HEK293 (cell line): ENCODE measurements around the gene DPY30.

ENCODE experiments used
- GLIS1 ChIP-seq: fragments of 450-650 bp; formaldehyde crosslinking; IDR thresholded peaks from 2 replicates; pipeline ENCODE4 v1.5.1; 2016; ENCODE audit warnings: missing biosample characterization, missing genetic modification characterization
- KLF16 ChIP-seq: fragments of 450-650 bp; formaldehyde crosslinking; IDR thresholded peaks from 2 replicates; pipeline ENCODE4 v1.5.1; 2017; ENCODE audit warnings: missing biosample characterization, missing genetic modification characterization
- KLF17 ChIP-seq: fragments of 450-650 bp; formaldehyde crosslinking; IDR thresholded peaks from 2 replicates; pipeline ENCODE4 v1.5.1; 2016; ENCODE audit warnings: missing biosample characterization, missing genetic modification characterization
- KLF8 ChIP-seq: fragments of 450-650 bp; formaldehyde crosslinking; IDR thresholded peaks from 2 replicates; pipeline ENCODE4 v1.5.1; 2016; ENCODE audit warnings: missing biosample characterization, missing genetic modification characterization
- KLF9 ChIP-seq: fragments of 450-650 bp; formaldehyde crosslinking; IDR thresholded peaks from 2 replicates; pipeline ENCODE4 v1.5.1; 2016; ENCODE audit warnings: missing biosample characterization, missing genetic modification characterization, low read depth
- ZBTB44 ChIP-seq: fragments of 450-650 bp; IDR thresholded peaks from 2 replicates; pipeline ENCODE4 v1.5.1; 2018; ENCODE audit warnings: missing biosample characterization, mild to moderate bottlenecking, missing genetic modification characterization
- ZBTB48 ChIP-seq: fragments of 450-650 bp; formaldehyde crosslinking; IDR thresholded peaks from 2 replicates; pipeline ENCODE4 v1.5.1; 2016; ENCODE audit warnings: missing biosample characterization, missing genetic modification characterization
- ZBTB7A ChIP-seq: fragments of 450-650 bp; formaldehyde crosslinking; IDR thresholded peaks from 2 replicates; pipeline ENCODE4 v1.5.1; 2016; ENCODE audit warnings: low read depth, missing biosample characterization, missing genetic modification characterization
- ZEB2 ChIP-seq: fragments of 450-650 bp; formaldehyde crosslinking; IDR thresholded peaks from 2 replicates; pipeline ENCODE4 v1.5.1; 2016; ENCODE audit warnings: missing biosample characterization, missing genetic modification characterization
- ZFP37 ChIP-seq: fragments of 450-650 bp; formaldehyde crosslinking; IDR thresholded peaks from 2 replicates; pipeline ENCODE4 v1.5.1; 2016; ENCODE audit warnings: missing biosample characterization, missing genetic modification characterization
- ZFP69B ChIP-seq: fragments of 450-650 bp; formaldehyde crosslinking; IDR thresholded peaks from 2 replicates; pipeline ENCODE4 v1.5.1; 2016; ENCODE audit warnings: missing biosample characterization, missing genetic modification characterization
- ZNF184 ChIP-seq: fragments of 450-650 bp; IDR thresholded peaks from 2 replicates; pipeline ENCODE4 v1.5.1; 2018; ENCODE audit warnings: missing biosample characterization, mild to moderate bottlenecking, missing genetic modification characterization
- ZNF223 ChIP-seq: fragments of 450-650 bp; formaldehyde crosslinking; IDR thresholded peaks from 2 replicates; pipeline ENCODE4 v1.5.1; 2016; ENCODE audit warnings: missing biosample characterization, missing genetic modification characterization
- ZNF24 ChIP-seq: fragments of 450-650 bp; formaldehyde crosslinking; IDR thresholded peaks from 2 replicates; pipeline ENCODE4 v1.5.1; 2016; ENCODE audit warnings: missing biosample characterization, missing genetic modification characterization
- ZNF324 ChIP-seq: fragments of 450-650 bp; formaldehyde crosslinking; IDR thresholded peaks from 2 replicates; pipeline ENCODE4 v1.5.1; 2016; ENCODE audit warnings: missing biosample characterization, missing genetic modification characterization
- ZNF37A ChIP-seq: fragments of 450-650 bp; IDR thresholded peaks from 2 replicates; pipeline ENCODE4 v1.5.1; 2018; ENCODE audit warnings: missing biosample characterization, missing genetic modification characterization
- ZNF391 ChIP-seq: fragments of 450-650 bp; formaldehyde crosslinking; IDR thresholded peaks from 2 replicates; pipeline ENCODE4 v1.5.1; 2016; ENCODE audit warnings: low read depth, missing biosample characterization, missing genetic modification characterization, borderline replicate concordance
- ZNF423 ChIP-seq: fragments of 450-650 bp; formaldehyde crosslinking; IDR thresholded peaks from 2 replicates; pipeline ENCODE4 v1.5.1; 2016; ENCODE audit warnings: missing biosample characterization, missing genetic modification characterization
- ZNF518A ChIP-seq: fragments of 450-650 bp; formaldehyde crosslinking; conservative IDR thresholded peaks from 2 replicates; pipeline ENCODE4 v1.5.1; 2016; ENCODE audit warnings: low read depth, missing biosample characterization, missing genetic modification characterization
- ZNF580 ChIP-seq: fragments of 450-650 bp; formaldehyde crosslinking; IDR thresholded peaks from 2 replicates; pipeline ENCODE4 v1.5.1; 2016; ENCODE audit warnings: missing biosample characterization, missing genetic modification characterization
- ZNF610 ChIP-seq: fragments of 450-650 bp; formaldehyde crosslinking; IDR thresholded peaks from 2 replicates; pipeline ENCODE4 v1.5.1; 2016; ENCODE audit warnings: missing biosample characterization, missing genetic modification characterization, borderline replicate concordance
- ZNF626 ChIP-seq: fragments of 450-650 bp; sonication (Bioruptor Pico); formaldehyde crosslinking; IDR thresholded peaks from 2 replicates; pipeline ENCODE4 v1.5.1; 2018; ENCODE audit warnings: missing biosample characterization, missing genetic modification characterization, inconsistent platforms
- ZNF660 ChIP-seq: fragments of 450-650 bp; IDR thresholded peaks from 2 replicates; pipeline ENCODE4 v1.5.1; 2018; ENCODE audit warnings: missing biosample characterization, mild to moderate bottlenecking, missing genetic modification characterization
- ZNF76 ChIP-seq: fragments of 450-650 bp; formaldehyde crosslinking; IDR thresholded peaks from 2 replicates; pipeline ENCODE4; 2016; ENCODE audit warnings: low read depth, missing biosample characterization, missing genetic modification characterization, borderline replicate concordance
- ZNF843 ChIP-seq: fragments of 450-650 bp; formaldehyde crosslinking; IDR thresholded peaks from 2 replicates; pipeline ENCODE4 v1.5.1; 2016; ENCODE audit warnings: missing biosample characterization, missing genetic modification characterization
- ZSCAN18 ChIP-seq: fragments of 450-650 bp; formaldehyde crosslinking; IDR thresholded peaks from 2 replicates; pipeline ENCODE4 v1.5.1; 2016; ENCODE audit warnings: missing biosample characterization, missing genetic modification characterization
- ZSCAN5A ChIP-seq: fragments of 450-650 bp; formaldehyde crosslinking; IDR thresholded peaks from 2 replicates; pipeline ENCODE4 v1.5.1; 2016; ENCODE audit warnings: missing biosample characterization, missing genetic modification characterization

DPY30 gene

GRCh38 chr2:32010670-32011484 is 28.7 kb downstream of the DPY30 start, which contains the start of gene MEMO1 (continued):
- TF ChIP-seq ZSCAN18 (tag by site-specific recombination) = 0 out of 2 replicates have a peak, but pooled peaks have one; percentile 64
- peak; percentile 57; the same call in 1 of the 2 replicates for TF ChIP-seq ZSCAN5A
- peak; percentile 76 for TF ChIP-seq ZNF76
- TF ChIP-seq ZFP37 (tag by site-specific recombination) = peak; percentile 94
- peak; percentile 66 for TF ChIP-seq ZNF184 (tag by site-specific recombination)
- TF ChIP-seq ZBTB44 (tag by site-specific recombination) = peak; percentile 27; the same call in 1 of the 2 replicates
- peak; percentile 45; the same call in 1 of the 2 replicates for TF ChIP-seq ZNF610 (tag by site-specific recombination)
- peak; percentile 92 for TF ChIP-seq ZNF580 (tag by site-specific recombination)
- TF ChIP-seq ZNF423 = 0 out of 2 replicates have a peak, but pooled peaks have one; percentile 34
- TF ChIP-seq ZNF37A (tag by site-specific recombination) = no peak
- TF ChIP-seq KLF17 (tag by site-specific recombination) = peak; percentile 93
- TF ChIP-seq ZNF324 = peak; percentile 96
- no peak for TF ChIP-seq ZNF518A (tag by site-specific recombination)
- peak; percentile 63; the same call in 1 of the 2 replicates for TF ChIP-seq ZBTB48 (tag by site-specific recombination)
- TF ChIP-seq KLF8 (tag by site-specific recombination) = peak; percentile 98
- TF ChIP-seq KLF9 (tag by site-specific recombination) = peak; percentile 71
- no peak for TF ChIP-seq ZNF626 (tag by site-specific recombination)
- TF ChIP-seq ZFP69B (tag by site-specific recombination) = peak; percentile 58
- TF ChIP-seq ZBTB7A (tag by site-specific recombination) = no peak
- TF ChIP-seq ZNF223 (tag by site-specific recombination) = no peak
- TF ChIP-seq GLIS1 = peak; percentile 62; the same call in 1 of the 2 replicates
- TF ChIP-seq KLF16 (tag by site-specific recombination) = peak; percentile 94
- peak; percentile 82; the same call in 1 of the 2 replicates for TF ChIP-seq ZNF391 (tag by site-specific recombination)
- TF ChIP-seq ZNF24 (tag by site-specific recombination) = peak; percentile 68
- TF ChIP-seq ZNF660 = peak; percentile 84
- peak; percentile 92 for TF ChIP-seq ZEB2 (tag by site-specific recombination)
- peak; percentile 74 for TF ChIP-seq ZNF843 (tag by site-specific recombination)
